NCI-H146 treated with DMSO at 0.1 percent for 48 hours (cell line): ENCODE results near the gene CPS1.
A peak's percentile ranks its signal among the peaks of the same experiment; 100 is the strongest.

Source experiments
- DNase-seq: peaks from one replicate; lab custom pipeline; 2025; ENCODE audit not compliant: unreplicated experiment; lab: John Stamatoyannopoulos, UW

The CPS1 gene

GRCh38 chr2:210673117-210673516, 116.7 kb downstream of the CPS1 start:
- no peak for DNase-seq

- DNase-seq, result no peak
Measured at GRCh38 chr2:210676067-210676466, 119.7 kb downstream of the CPS1 start.

GRCh38 chr2:210681491-210681890, 125.1 kb downstream of the CPS1 start:
- peak; percentile 70 for DNase-seq

GRCh38 chr2:210686401-210686800, 130.0 kb downstream of the CPS1 start:
- no peak for DNase-seq

GRCh38 chr2:210687786-210688470, 131.5 kb downstream of the CPS1 start:
- DNase-seq, result no peak

- DNase-seq, result no peak
Measured at GRCh38 chr2:210707900-210708299, 151.5 kb downstream of the CPS1 start.

- DNase-seq, result no peak
Measured at GRCh38 chr2:210713122-210713521, 156.7 kb downstream of the CPS1 start.

GRCh38 chr2:210715560-210716082, 159.2 kb downstream of the CPS1 start:
- DNase-seq, result no peak

GRCh38 chr2:210718503-210718902, 162.1 kb downstream of the CPS1 start:
- no peak for DNase-seq

- DNase-seq, result no peak
Measured at GRCh38 chr2:210722092-210722491, 165.7 kb downstream of the CPS1 start.

- no peak for DNase-seq
Measured at GRCh38 chr2:210727549-210727948, 171.2 kb downstream of the CPS1 start.
